Myocyte (in vitro differentiated cells): ENCODE data around the gene SLC25A29. TPM values are rescaled to one million over a fixed set of nuclear protein-coding genes. Genes with fewer than 3 reads are reported as not detected.
A peak's percentile ranks its signal among the peaks of the same experiment; 100 is the strongest.
"Not testable (repeated sequence)": the region's sequence is repeated elsewhere in the genome, so short reads cannot be mapped to it uniquely, and the experiment has no call there.

ENCODE experiments used
- DNase-seq: peaks from one replicate; pipeline ENCODE4 v3.0.0-alpha.2; 2012; ENCODE audit warnings: low read depth
- total RNA-seq: library from RNA; depleted of rRNA; stranded (reverse); fragments of >200 nt; gene quantifications from 2 replicates; pipeline ENCODE4 v1.2.3, GENCODE V29; 2014

The SLC25A29 gene
- total RNA-seq, 1 donor from 2014 or later = 93.0 TPM

GRCh38 chr14:100294213-100294962 lies 11.9 kb downstream of the SLC25A29 start:
- no peak for DNase-seq

- DNase-seq = no peak
Measured at GRCh38 chr14:100293497-100294212, 12.6 kb downstream of the SLC25A29 start.

- no peak for DNase-seq
Measured at GRCh38 chr14:100292776-100293461, 13.3 kb downstream of the SLC25A29 start.

- DNase-seq = no peak
Measured at GRCh38 chr14:100292301-100292775, 13.9 kb downstream of the SLC25A29 start.

- no peak for DNase-seq
Measured at GRCh38 chr14:100291305-100292075, 14.8 kb downstream of the SLC25A29 start.

- no peak for DNase-seq
Measured at GRCh38 chr14:100290607-100291304, 15.5 kb downstream of the SLC25A29 start.

GRCh38 chr14:100289916-100290606 lies 16.2 kb downstream of the SLC25A29 start:
- no peak for DNase-seq

- no peak for DNase-seq
Measured at GRCh38 chr14:100288382-100289185, 17.7 kb downstream of the SLC25A29 start.

GRCh38 chr14:100287998-100288295 lies 18.3 kb downstream of the SLC25A29 start:
- DNase-seq = not testable (repeated sequence)

- no peak for DNase-seq
Measured at GRCh38 chr14:100287202-100287997, 18.8 kb downstream of the SLC25A29 start.

GRCh38 chr14:100286484-100287191 lies 19.6 kb downstream of the SLC25A29 start:
- DNase-seq = peak; percentile 43

GRCh38 chr14:100285913-100286400 lies 20.3 kb downstream of the SLC25A29 start:
- DNase-seq = no peak

GRCh38 chr14:100285021-100285912 lies 21.0 kb downstream of the SLC25A29 start:
- DNase-seq = peak; percentile 63

- no peak for DNase-seq
Measured at GRCh38 chr14:100283984-100284881, 22.0 kb downstream of the SLC25A29 start.

- not testable (repeated sequence) for DNase-seq
Measured at GRCh38 chr14:100283436-100283835, 22.8 kb downstream of the SLC25A29 start.
